Hindlimb muscle (tissue), 1 donor: ENCODE measurements around the gene CAGE1. TPM values are rescaled to one million over a fixed set of nuclear protein-coding genes. Genes with fewer than 3 reads are reported as not detected.
A peak's percentile ranks its signal among the peaks of the same experiment; 100 is the strongest.
"Not testable (repeated sequence)": the region's sequence is repeated elsewhere in the genome, so short reads cannot be mapped to it uniquely, and the experiment has no call there.

Experiments used
- DNase-seq: peaks from one replicate; pipeline ENCODE4 v3.0.0-alpha.2; 2013
- polyA plus RNA-seq: library from polyadenylated mRNA; unstranded; fragments of 120-200 nt; gene quantifications from one replicate; pipeline ENCODE4 v1.2.1, GENCODE V29; 2013; ENCODE audit not compliant: insufficient read length

The CAGE1 gene
- polyA plus RNA-seq, 1 donor: 0.06 TPM

GRCh38 chr6:7409740-7410139 lies 20.2 kb upstream of the CAGE1 start:
- DNase-seq: no peak

GRCh38 chr6:7406743-7407142 lies 17.2 kb upstream of the CAGE1 start:
- no peak for DNase-seq

- DNase-seq: no peak
Measured at GRCh38 chr6:7404546-7404945, 15.0 kb upstream of the CAGE1 start.

GRCh38 chr6:7402716-7403115 lies 13.2 kb upstream of the CAGE1 start:
- peak; percentile 3 for DNase-seq

GRCh38 chr6:7401075-7401474 lies 11.5 kb upstream of the CAGE1 start:
- no peak for DNase-seq

GRCh38 chr6:7392402-7392801 lies 2.9 kb upstream of the CAGE1 start:
- no peak for DNase-seq

GRCh38 chr6:7391151-7391550 lies 1.6 kb upstream of the CAGE1 start:
- no peak for DNase-seq

- DNase-seq: no peak
Measured at GRCh38 chr6:7390226-7390878, 810 bp upstream of the CAGE1 start.

GRCh38 chr6:7389162-7389450 lies 436 bp downstream of the CAGE1 start:
- DNase-seq: no peak

GRCh38 chr6:7381092-7381491 lies 8.4 kb downstream of the CAGE1 start:
- no peak for DNase-seq

- no peak for DNase-seq
Measured at GRCh38 chr6:7378740-7379139, 10.8 kb downstream of the CAGE1 start.

GRCh38 chr6:7377961-7378360 lies 11.6 kb downstream of the CAGE1 start:
- no peak for DNase-seq

GRCh38 chr6:7373739-7374138 lies 15.8 kb downstream of the CAGE1 start:
- DNase-seq: no peak

- no peak for DNase-seq
Measured at GRCh38 chr6:7367408-7367807, 22.1 kb downstream of the CAGE1 start.

GRCh38 chr6:7351916-7352315 lies 37.6 kb downstream of the CAGE1 start:
- not testable (repeated sequence) for DNase-seq

GRCh38 chr6:7350591-7350990 lies 39.0 kb downstream of the CAGE1 start:
- not testable (repeated sequence) for DNase-seq

- DNase-seq: not testable (repeated sequence)
Measured at GRCh38 chr6:7347551-7347997, 42.0 kb downstream of the CAGE1 start.

- not testable (repeated sequence) for DNase-seq
Measured at GRCh38 chr6:7344773-7345450, 44.6 kb downstream of the CAGE1 start.

- no peak for DNase-seq
Measured at GRCh38 chr6:7343546-7344475, 45.7 kb downstream of the CAGE1 start.

GRCh38 chr6:7341989-7342742 lies 47.4 kb downstream of the CAGE1 start:
- no peak for DNase-seq

GRCh38 chr6:7341271-7341670 lies 48.3 kb downstream of the CAGE1 start:
- no peak for DNase-seq

GRCh38 chr6:7339007-7339732 lies 50.4 kb downstream of the CAGE1 start:
- DNase-seq: not testable (repeated sequence)
